ENCODE measurements around the gene STKLD1.

Gene STKLD1

GRCh38 chr9:133397895-133398294 lies 21.7 kb downstream of the STKLD1 start:
- Histone ChIP-seq H3K79me2 (ENCODE audit: control insufficient read depth, insufficient read depth, low read length, unreplicated experiment) (no peaks in the 10 kb centered on the region), H3K4me1 (ENCODE audit: control insufficient read depth, insufficient read depth, low read length, unreplicated experiment) (no peaks in the 10 kb centered on the region), H3K27ac (ENCODE audit: low read depth, low read length) (no peak overlapping the region), H3K36me3 (ENCODE audit: insufficient read depth, low read length) (no peaks in the 10 kb centered on the region), H2AFZ (ENCODE audit: low read length, unreplicated experiment) (no peak overlapping the region), H3K27me3 (ENCODE audit: insufficient read depth, low read length) (peaks cover 24% of the 10 kb centered on the region), H3K4me3 (ENCODE audit: low read depth, low read length) (no peak overlapping the region)

GRCh38 chr9:133400292-133400691 lies 24.1 kb downstream of the STKLD1 start:
- Histone ChIP-seq H3K27ac (ENCODE audit: low read depth, low read length) (no peak overlapping the region), H3K36me3 (ENCODE audit: insufficient read depth, low read length) (no peaks in the 10 kb centered on the region), H3K79me2 (ENCODE audit: control insufficient read depth, insufficient read depth, low read length, unreplicated experiment) (no peaks in the 10 kb centered on the region), H3K27me3 (ENCODE audit: insufficient read depth, low read length) (peaks cover 7% of the 10 kb centered on the region; the same call in 1 of the 2 replicates), H3K4me3 (ENCODE audit: low read depth, low read length) (no peak overlapping the region), H2AFZ (ENCODE audit: low read length, unreplicated experiment) (no peak overlapping the region), H3K4me1 (ENCODE audit: control insufficient read depth, insufficient read depth, low read length, unreplicated experiment) (peaks cover 5% of the 10 kb centered on the region)

DNA sequence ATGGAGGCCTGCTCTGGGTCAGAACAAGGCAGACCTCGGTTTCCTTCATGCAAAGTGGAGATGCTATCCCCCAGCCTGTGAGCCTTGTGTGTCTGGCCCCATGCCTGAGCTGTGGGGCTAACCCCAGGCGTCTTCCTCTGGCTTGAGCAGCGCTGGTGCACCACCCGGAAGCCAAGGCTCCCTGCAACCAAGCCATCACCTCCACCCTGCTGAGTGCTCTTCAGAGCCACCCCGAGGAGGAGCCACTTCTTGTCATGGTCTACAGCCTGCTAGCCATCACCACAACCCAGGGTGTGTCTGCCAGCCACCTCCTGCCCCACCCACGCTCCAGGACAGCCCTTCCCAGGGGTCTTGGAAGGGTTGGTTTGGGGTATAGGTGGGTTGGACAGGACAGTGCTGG lies 25.4 kb downstream of the STKLD1 start:
- H3K79me2 ChIP-seq (ENCODE audit: control insufficient read depth, insufficient read depth, low read length, unreplicated experiment), result no peaks in the 10 kb centered on the region
- no peak overlapping the region for H3K27ac ChIP-seq (ENCODE audit: low read depth, low read length)
- peaks cover 18% of the 10 kb centered on the region for H3K4me1 ChIP-seq (ENCODE audit: control insufficient read depth, insufficient read depth, low read length, unreplicated experiment)
- no peak overlapping the region for H2AFZ ChIP-seq (ENCODE audit: low read length, unreplicated experiment)
- no peaks in the 10 kb centered on the region for H3K27me3 ChIP-seq (ENCODE audit: insufficient read depth, low read length)
- no peak overlapping the region for H3K4me3 ChIP-seq (ENCODE audit: low read depth, low read length)
- H3K36me3 ChIP-seq (ENCODE audit: insufficient read depth, low read length), result no peaks in the 10 kb centered on the region

GRCh38 chr9:133402689-133403088 lies 26.5 kb downstream of the STKLD1 start:
- peaks cover 20% of the 10 kb centered on the region for H3K4me1 ChIP-seq (ENCODE audit: control insufficient read depth, insufficient read depth, low read length, unreplicated experiment)
- H3K79me2 ChIP-seq (ENCODE audit: control insufficient read depth, insufficient read depth, low read length, unreplicated experiment), result no peaks in the 10 kb centered on the region
- no peak overlapping the region for H3K4me3 ChIP-seq (ENCODE audit: low read depth, low read length)
- H2AFZ ChIP-seq (ENCODE audit: low read length, unreplicated experiment), result no peak overlapping the region
- H3K27ac ChIP-seq (ENCODE audit: low read depth, low read length), result no peak overlapping the region
- no peaks in the 10 kb centered on the region for H3K27me3 ChIP-seq (ENCODE audit: insufficient read depth, low read length)
- no peaks in the 10 kb centered on the region for H3K36me3 ChIP-seq (ENCODE audit: insufficient read depth, low read length)

DNA sequence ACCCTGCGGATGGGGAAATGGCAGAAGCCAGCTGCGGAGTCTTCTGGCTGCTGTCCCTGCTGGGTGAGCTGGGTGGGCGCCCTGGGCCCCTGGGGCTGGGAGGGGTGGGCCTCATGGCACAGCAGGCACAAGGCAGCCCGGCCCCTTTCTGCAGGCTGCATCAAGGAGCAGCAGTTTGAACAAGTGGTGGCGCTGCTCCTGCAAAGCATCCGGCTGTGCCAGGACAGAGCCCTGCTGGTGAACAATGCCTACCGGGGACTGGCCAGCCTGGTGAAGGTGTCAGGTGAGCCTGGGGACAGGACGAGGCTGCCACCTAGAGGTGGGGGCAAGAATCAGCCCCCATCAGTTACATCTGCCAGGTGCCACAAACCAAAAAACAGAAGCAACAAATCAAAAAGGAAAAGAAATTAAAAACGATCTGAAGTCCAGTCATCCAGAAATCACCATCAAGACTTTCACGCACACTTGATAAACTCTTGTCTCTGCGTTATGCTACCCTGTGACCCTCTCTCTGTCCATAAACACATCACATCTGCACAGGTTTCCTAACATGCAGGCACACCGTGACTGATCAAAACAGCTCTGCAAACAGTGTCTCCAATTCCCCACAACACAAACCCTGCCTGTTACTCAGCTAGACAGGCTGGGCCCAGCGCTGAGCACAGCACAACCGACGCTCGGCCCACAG lies 27.7 kb downstream of the STKLD1 start:
- Histone ChIP-seq H3K4me3 (ENCODE audit: low read depth, low read length) (no peak overlapping the region), H3K36me3 (ENCODE audit: insufficient read depth, low read length) (no peaks in the 10 kb centered on the region), H3K27ac (ENCODE audit: low read depth, low read length) (no peak overlapping the region), H2AFZ (ENCODE audit: low read length, unreplicated experiment) (no peak overlapping the region), H3K27me3 (ENCODE audit: insufficient read depth, low read length) (no peaks in the 10 kb centered on the region), H3K79me2 (ENCODE audit: control insufficient read depth, insufficient read depth, low read length, unreplicated experiment) (no peaks in the 10 kb centered on the region), H3K4me1 (ENCODE audit: control insufficient read depth, insufficient read depth, low read length, unreplicated experiment) (peaks cover 20% of the 10 kb centered on the region)

DNA sequence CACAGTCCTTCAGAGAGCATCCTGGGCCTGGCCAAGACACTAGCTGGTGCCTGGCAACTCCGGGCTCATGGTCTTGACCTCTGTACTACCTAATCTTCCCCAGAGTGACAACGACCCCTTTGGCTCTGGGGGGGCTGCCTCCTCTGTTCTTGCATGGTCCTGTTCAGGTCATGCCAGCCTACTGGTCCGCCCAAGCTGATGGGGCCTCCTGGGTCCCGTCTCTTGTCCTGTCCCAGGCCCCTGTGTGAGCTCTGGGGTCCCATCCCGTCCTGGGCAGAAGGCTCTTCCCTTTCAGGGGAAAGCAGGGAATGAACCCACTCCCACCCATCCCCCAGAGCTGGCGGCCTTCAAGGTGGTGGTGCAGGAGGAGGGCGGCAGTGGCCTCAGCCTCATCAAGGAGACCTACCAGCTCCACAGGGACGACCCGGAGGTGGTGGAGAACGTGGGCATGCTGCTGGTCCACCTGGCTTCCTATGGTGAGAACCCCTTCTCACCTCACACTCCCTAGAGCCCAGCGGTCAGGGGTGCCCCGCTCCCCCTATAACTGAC lies 28.4 kb downstream of the STKLD1 start:
- H3K27me3 ChIP-seq (ENCODE audit: insufficient read depth, low read length), result no peaks in the 10 kb centered on the region
- H3K79me2 ChIP-seq (ENCODE audit: control insufficient read depth, insufficient read depth, low read length, unreplicated experiment), result no peaks in the 10 kb centered on the region
- H3K27ac ChIP-seq (ENCODE audit: low read depth, low read length), result no peak overlapping the region
- peaks cover 20% of the 10 kb centered on the region for H3K4me1 ChIP-seq (ENCODE audit: control insufficient read depth, insufficient read depth, low read length, unreplicated experiment)
- H3K4me3 ChIP-seq (ENCODE audit: low read depth, low read length), result no peak overlapping the region
- H3K36me3 ChIP-seq (ENCODE audit: insufficient read depth, low read length), result no peaks in the 10 kb centered on the region
- H2AFZ ChIP-seq (ENCODE audit: low read length, unreplicated experiment), result no peak overlapping the region

DNA sequence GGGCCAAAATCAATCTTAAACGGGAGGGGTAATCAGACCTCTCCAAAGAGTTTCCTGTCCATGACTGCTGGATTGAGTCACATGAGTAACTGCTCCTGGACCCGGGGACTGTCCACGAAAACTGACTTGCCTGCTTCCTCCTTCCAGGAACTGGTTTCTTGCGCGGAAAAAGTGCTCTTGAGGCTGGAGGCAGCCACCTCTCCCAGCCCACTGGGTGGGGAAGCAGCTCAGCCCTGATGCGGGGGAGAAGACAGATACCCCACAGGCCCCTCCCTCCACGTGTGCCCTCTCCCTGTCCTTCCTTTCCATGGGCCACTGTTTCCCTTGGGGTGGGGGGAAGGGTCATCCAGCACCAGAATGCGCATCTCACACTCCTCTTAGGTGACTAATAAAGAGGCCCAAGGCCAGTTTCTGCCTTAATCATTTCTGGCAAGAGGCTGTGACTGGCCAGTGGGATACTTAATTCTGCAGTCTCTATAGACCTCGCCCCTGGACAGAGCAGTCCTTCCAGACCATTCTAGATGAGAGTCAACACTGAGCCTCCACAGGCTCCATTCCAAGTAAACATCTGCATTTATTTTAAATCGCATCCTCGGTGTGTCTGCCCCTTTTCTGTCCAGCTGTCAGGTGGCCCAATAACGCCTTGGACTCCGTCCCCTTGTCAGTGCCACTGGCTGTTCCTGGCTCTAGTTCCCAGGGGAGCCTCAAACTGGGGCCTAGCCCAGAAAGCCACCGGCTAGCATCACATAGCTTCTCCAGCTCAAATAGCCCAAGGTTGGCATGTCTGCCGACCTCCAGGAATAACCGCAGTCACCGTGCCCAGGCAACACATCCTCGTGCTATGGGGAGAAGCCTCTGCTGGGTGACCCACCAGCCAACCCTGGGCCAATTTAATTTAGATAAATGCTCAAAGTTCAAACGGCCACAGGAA lies 29.6 kb downstream of the STKLD1 start:
- no peaks in the 10 kb centered on the region for H3K27me3 ChIP-seq (ENCODE audit: insufficient read depth, low read length)
- H3K79me2 ChIP-seq (ENCODE audit: control insufficient read depth, insufficient read depth, low read length, unreplicated experiment), result no peaks in the 10 kb centered on the region
- no peaks in the 10 kb centered on the region for H3K36me3 ChIP-seq (ENCODE audit: insufficient read depth, low read length)
- H3K4me1 ChIP-seq (ENCODE audit: control insufficient read depth, insufficient read depth, low read length, unreplicated experiment), result peaks cover 20% of the 10 kb centered on the region
- no peak overlapping the region for H2AFZ ChIP-seq (ENCODE audit: low read length, unreplicated experiment)
- H3K27ac ChIP-seq (ENCODE audit: low read depth, low read length), result peak overlapping the region; percentile 75
- H3K4me3 ChIP-seq (ENCODE audit: low read depth, low read length), result peak overlapping the region; percentile 35; the same call in 1 of the 2 replicates

GRCh38 chr9:133406480-133407307 lies 30.5 kb downstream of the STKLD1 start:
- Histone ChIP-seq H2AFZ (ENCODE audit: low read length, unreplicated experiment) (no peak overlapping the region), H3K36me3 (ENCODE audit: insufficient read depth, low read length) (no peaks in the 10 kb centered on the region), H3K27me3 (ENCODE audit: insufficient read depth, low read length) (no peaks in the 10 kb centered on the region), H3K79me2 (ENCODE audit: control insufficient read depth, insufficient read depth, low read length, unreplicated experiment) (no peaks in the 10 kb centered on the region), H3K27ac (ENCODE audit: low read depth, low read length) (peak overlapping the region; percentile 75), H3K4me3 (ENCODE audit: low read depth, low read length) (no peak overlapping the region), H3K4me1 (ENCODE audit: control insufficient read depth, insufficient read depth, low read length, unreplicated experiment) (peaks cover 20% of the 10 kb centered on the region)

GRCh38 chr9:133408042-133408441 lies 31.9 kb downstream of the STKLD1 start:
- Histone ChIP-seq H3K27ac (ENCODE audit: low read depth, low read length) (no peak overlapping the region), H3K4me1 (ENCODE audit: control insufficient read depth, insufficient read depth, low read length, unreplicated experiment) (peaks cover 20% of the 10 kb centered on the region), H2AFZ (ENCODE audit: low read length, unreplicated experiment) (no peak overlapping the region), H3K79me2 (ENCODE audit: control insufficient read depth, insufficient read depth, low read length, unreplicated experiment) (peaks cover 4% of the 10 kb centered on the region), H3K27me3 (ENCODE audit: insufficient read depth, low read length) (no peaks in the 10 kb centered on the region), H3K4me3 (ENCODE audit: low read depth, low read length) (no peak overlapping the region), H3K36me3 (ENCODE audit: insufficient read depth, low read length) (peaks cover 3% of the 10 kb centered on the region; the same call in 1 of the 2 replicates)

DNA sequence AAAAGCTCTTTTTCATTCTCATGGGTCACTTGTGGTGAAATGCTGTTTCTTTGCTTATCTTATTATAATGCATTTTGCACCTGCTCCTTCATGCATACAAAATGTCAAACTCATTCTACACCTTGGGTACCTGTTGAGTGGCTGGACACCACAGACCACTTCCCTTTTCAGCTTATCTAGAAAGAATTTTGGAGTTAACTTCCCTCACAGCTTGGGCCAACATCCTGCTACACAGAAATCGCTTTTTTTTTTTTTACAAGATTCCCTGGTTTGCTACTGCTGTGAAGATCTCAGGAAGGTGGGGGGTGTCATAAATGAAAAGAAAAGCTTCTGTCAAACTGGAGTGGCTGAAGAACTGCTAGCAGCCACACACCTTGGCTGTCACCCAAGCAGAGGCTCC lies 39.0 kb downstream of the STKLD1 start:
- peaks cover 6% of the 10 kb centered on the region; the same call in 1 of the 2 replicates for H3K36me3 ChIP-seq (ENCODE audit: insufficient read depth, low read length)
- no peaks in the 10 kb centered on the region for H3K27me3 ChIP-seq (ENCODE audit: insufficient read depth, low read length)
- no peak overlapping the region for H2AFZ ChIP-seq (ENCODE audit: low read length, unreplicated experiment)
- peaks cover 12% of the 10 kb centered on the region for H3K4me1 ChIP-seq (ENCODE audit: control insufficient read depth, insufficient read depth, low read length, unreplicated experiment)
- peaks cover 44% of the 10 kb centered on the region for H3K79me2 ChIP-seq (ENCODE audit: control insufficient read depth, insufficient read depth, low read length, unreplicated experiment)
- no peak overlapping the region for H3K4me3 ChIP-seq (ENCODE audit: low read depth, low read length)
- no peak overlapping the region for H3K27ac ChIP-seq (ENCODE audit: low read depth, low read length)

Data from ACC112 (cell line).